ENCODE data around the gene TCF3.

The TCF3 gene

GRCh38 chr19:1611353-1611752 lies 41.1 kb downstream of the TCF3 start:
- Histone ChIP-seq H3K36me3 (ENCODE audit: insufficient read depth, low read length) (peaks cover 67% of the 10 kb centered on the region), H3K27me3 (ENCODE audit: insufficient read depth, low read length, poor library complexity) (no peaks in the 10 kb centered on the region), H3K4me2 (ENCODE audit: insufficient read depth, low read length) (no peak overlapping the region), H3K4me1 (ENCODE audit: insufficient read depth, low read length) (peaks cover 9% of the 10 kb centered on the region), H4K20me1 (ENCODE audit: insufficient read depth, low read length) (peaks cover 35% of the 10 kb centered on the region), H3K27ac (ENCODE audit: low read length) (no peak overlapping the region), H3K4me3 (ENCODE audit: low read depth in 1 of 2, low read length in 2 of 2) (no peak overlapping the region), H2AFZ (ENCODE audit: low read depth, low read length) (no peak overlapping the region), H3K79me2 (ENCODE audit: insufficient read depth, low read length) (0 out of 2 replicates have a peak, but pooled peaks cover under 1% of the 10 kb centered on the region), H3K9ac (ENCODE audit: low read depth, low read length) (no peak overlapping the region), H3K9me3 (ENCODE audit: insufficient read depth, low read length, severe bottlenecking) (no peaks in the 10 kb centered on the region)
- TF ChIP-seq CTCF (IDR thresholded peaks at IDR 0.05; ENCODE audit: borderline replicate concordance, extremely low read depth, low read length, poor library complexity, severe bottlenecking): no peak
- TF ChIP-seq EZH2 (IDR thresholded peaks at IDR 0.05; ENCODE audit: borderline replicate concordance, low read depth, low read length, severe bottlenecking): no peak
- ATAC-seq (ENCODE audit: insufficient read depth, low read depth) (no peak), DNase-seq (no peak)

DNA sequence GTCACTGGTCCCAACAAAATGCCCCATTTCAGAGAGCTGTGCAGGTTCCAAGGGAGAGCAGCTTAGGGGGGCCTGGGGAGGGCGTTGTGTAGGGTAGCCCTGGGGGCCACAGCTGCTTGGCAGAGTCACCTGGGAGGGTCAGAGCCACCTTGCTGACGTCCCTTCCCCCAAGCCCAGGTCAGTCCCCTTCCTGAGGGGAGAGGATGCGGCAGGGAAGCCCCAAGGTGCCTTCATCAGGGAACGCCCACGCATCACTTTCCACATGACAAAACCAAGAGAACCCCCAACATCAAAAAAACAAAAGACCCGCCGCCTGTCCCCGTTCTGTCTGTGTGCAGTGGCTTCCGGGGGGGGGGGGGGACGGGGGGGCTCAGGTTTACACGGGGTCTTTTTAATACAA lies 41.8 kb downstream of the TCF3 start:
- TF ChIP-seq EZH2 (IDR thresholded peaks at IDR 0.05; ENCODE audit: borderline replicate concordance, low read depth, low read length, severe bottlenecking): no peak
- TF ChIP-seq CTCF (IDR thresholded peaks at IDR 0.05; ENCODE audit: borderline replicate concordance, extremely low read depth, low read length, poor library complexity, severe bottlenecking): no peak
- ATAC-seq (ENCODE audit: insufficient read depth, low read depth): no peak
- Histone ChIP-seq H2AFZ (ENCODE audit: low read depth, low read length) (no peak overlapping the region), H3K79me2 (ENCODE audit: insufficient read depth, low read length) (no peaks in the 10 kb centered on the region), H3K4me2 (ENCODE audit: insufficient read depth, low read length) (no peak overlapping the region), H3K27me3 (ENCODE audit: insufficient read depth, low read length, poor library complexity) (no peaks in the 10 kb centered on the region), H3K27ac (ENCODE audit: low read length) (no peak overlapping the region), H3K9ac (ENCODE audit: low read depth, low read length) (no peak overlapping the region), H3K9me3 (ENCODE audit: insufficient read depth, low read length, severe bottlenecking) (no peaks in the 10 kb centered on the region), H3K4me1 (ENCODE audit: insufficient read depth, low read length) (peaks cover 16% of the 10 kb centered on the region), H4K20me1 (ENCODE audit: insufficient read depth, low read length) (peaks cover 35% of the 10 kb centered on the region), H3K36me3 (ENCODE audit: insufficient read depth, low read length) (peaks cover 60% of the 10 kb centered on the region), H3K4me3 (ENCODE audit: low read depth in 1 of 2, low read length in 2 of 2) (no peak overlapping the region)
- DNase-seq: no peak

- DNase-seq (no peak), ATAC-seq (ENCODE audit: insufficient read depth, low read depth) (no peak)
- H3K36me3 ChIP-seq (ENCODE audit: insufficient read depth, low read length): peaks cover 56% of the 10 kb centered on the region
- peaks cover 4% of the 10 kb centered on the region for H3K79me2 ChIP-seq (ENCODE audit: insufficient read depth, low read length)
- H4K20me1 ChIP-seq (ENCODE audit: insufficient read depth, low read length): peaks cover 35% of the 10 kb centered on the region
- no peaks in the 10 kb centered on the region for H3K27me3 ChIP-seq (ENCODE audit: insufficient read depth, low read length, poor library complexity)
- peaks cover 17% of the 10 kb centered on the region for H3K4me1 ChIP-seq (ENCODE audit: insufficient read depth, low read length)
- H3K9ac ChIP-seq (ENCODE audit: low read depth, low read length): no peak overlapping the region
- H3K9me3 ChIP-seq (ENCODE audit: insufficient read depth, low read length, severe bottlenecking): no peaks in the 10 kb centered on the region
- H3K4me2 ChIP-seq (ENCODE audit: insufficient read depth, low read length): no peak overlapping the region
- no peak overlapping the region for H3K27ac ChIP-seq (ENCODE audit: low read length)
- no peak overlapping the region for H2AFZ ChIP-seq (ENCODE audit: low read depth, low read length)
- H3K4me3 ChIP-seq (ENCODE audit: low read depth in 1 of 2, low read length in 2 of 2): no peak overlapping the region
- TF ChIP-seq EZH2 (IDR thresholded peaks at IDR 0.05; ENCODE audit: borderline replicate concordance, low read depth, low read length, severe bottlenecking) (no peak), CTCF (IDR thresholded peaks at IDR 0.05; ENCODE audit: borderline replicate concordance, extremely low read depth, low read length, poor library complexity, severe bottlenecking) (no peak)
Measured at GRCh38 chr19:1609680-1610474, 42.5 kb downstream of the TCF3 start.
